Naive thymus-derived CD8-positive, alpha-beta T cell (primary cell): ENCODE data around the gene VPS50. TPM values are rescaled to one million over a fixed set of nuclear protein-coding genes. Genes with fewer than 3 reads are reported as not detected.

Experiments used
- ATAC-seq, 2 donors: fragments of 150-1000 bp; cut with Tn5 transposase in 1 of 2; sonication (Bioruptor Pico), chemical (Tn5 transposase) in 1 of 2; 1 replicate in 1 of 2; 2 replicates in 1 of 2; pipeline ENCODE4 v1.10.0; 2021; ENCODE audit warnings: mild to moderate bottlenecking in 2 of 2, moderate library complexity in 2 of 2
- POLR2A ChIA-PET: fragments of 350-600 bp; sonication (Branson Sonifier 250); formaldehyde crosslinking; loops from one replicate; lab custom pipeline; 2021; ENCODE audit warnings: antibody characterized with exemption; lab: Charles Lee
- DNase-seq, 10 donors: peaks; one replicate each; pipeline versions ENCODE4 v3.0.0 to v3.0.0-alpha.2; 2020 to 2022
- H3K27ac Mint-ChIP-seq, 10 donors: one replicate each; pipeline ENCODE4 v1.8.0; 2020 to 2022; ENCODE audit warnings: mild to moderate bottlenecking in 10 of 10, mixed read lengths in 10 of 10, moderate library complexity in 4 of 10, inconsistent platforms in 1 of 10
- H3K27me3 Mint-ChIP-seq, 5 donors: one replicate each; pipeline ENCODE4 v1.8.0; 2021 to 2022; ENCODE audit warnings: mixed read lengths in 5 of 5
- H3K36me3 Mint-ChIP-seq, 3 donors: one replicate each; pipeline ENCODE4 v1.8.0; 2020 to 2022; ENCODE audit warnings: mixed read lengths in 3 of 3, mild to moderate bottlenecking in 2 of 3, inconsistent platforms in 1 of 3
- H3K4me1 Mint-ChIP-seq, 4 donors: one replicate each; pipeline ENCODE4 v1.8.0; 2021 to 2022; ENCODE audit warnings: mixed read lengths in 4 of 4
- H3K4me3 Mint-ChIP-seq, 10 donors: one replicate each; pipeline ENCODE4 v1.8.0; 2020 to 2022; ENCODE audit warnings: mild to moderate bottlenecking in 10 of 10, mixed read lengths in 10 of 10, moderate library complexity in 6 of 10, inconsistent platforms in 1 of 10
- H3K9me3 Mint-ChIP-seq, 9 donors: one replicate each; pipeline ENCODE4 v1.8.0; 2020 to 2022; ENCODE audit warnings: mixed read lengths in 9 of 9, mild to moderate bottlenecking in 3 of 9, inconsistent platforms in 1 of 9, moderate library complexity in 1 of 9
- polyA plus RNA-seq, 3 donors: library from polyadenylated mRNA; unstranded; fragments of 300-500 nt; fragmentation: Illumina TruSeq; gene quantifications; one replicate each; pipeline ENCODE4 v1.2.3, GENCODE V29; 2021
- total RNA-seq, 8 experiments: library from RNA in 2 of 8; stranded (reverse) in 2 of 8; gene quantifications; one replicate each; pipeline ENCODE4 v1.2.3 and lab custom pipeline; 2021 to 2026

Gene VPS50
- total RNA-seq, result 10 to 100 TPM; 36.9 to 37.4 TPM
- polyA plus RNA-seq, result 10 to 100 TPM; 13.3 to 15.1 (median 14.7) TPM
- total RNA-seq (lab: John Stamatoyannopoulos, UW), result 35.3 to 77.5 (median 42.5) reads per million in 6 experiments

- no peaks in the 10 kb centered on the region for H3K36me3 Mint-ChIP-seq
- DNase-seq (peak; percentile 80 to 97 (median 96)), ATAC-seq (peak; percentile 93 to 94)
- H3K4me1 Mint-ChIP-seq, result peaks cover 7 to 26% (median 22%) of the 10 kb centered on the region in 4 donors
- H3K27me3 Mint-ChIP-seq, result no peaks in the 10 kb centered on the region
- H3K27ac Mint-ChIP-seq, result peak within 1 kb of the TSS; percentile 96 to 100 (median 98)
- POLR2A ChIA-PET, result interaction anchor here (0.8 to 1.4 kb wide), 7 partner anchors 9 to 1278 kb away, joined by 3 to 5 read pairs (median 3); partner anchors contain the start of genes CASD1, RBM48 and SAMD9
- no peaks in the 10 kb centered on the region for H3K9me3 Mint-ChIP-seq
- H3K4me3 Mint-ChIP-seq, result peak within 1 kb of the TSS; percentile 94 to 99 (median 98)
Measured at GRCh38 chr7:93231799-93232672, at the start of gene VPS50. Gene VPS50, plus strand, starts transcription at chr7:93232366. Its CDS starts 102 bp downstream, at chr7:93232468.

GRCh38 chr7:93185303-93186027 is 46.7 kb upstream of the VPS50 start:
- POLR2A ChIA-PET, result no interaction called here
- H3K27ac Mint-ChIP-seq, result no peak overlapping the region
- H3K4me1 Mint-ChIP-seq, result no peaks in the 10 kb centered on the region
- H3K9me3 Mint-ChIP-seq, result no peaks in the 10 kb centered on the region
- H3K27me3 Mint-ChIP-seq, result peaks cover 22 to 57% (median 32%) of the 10 kb centered on the region in 5 donors
- no peak for DNase-seq
- no peak for ATAC-seq
- H3K4me3 Mint-ChIP-seq, result no peak overlapping the region
- H3K36me3 Mint-ChIP-seq, result no peaks in the 10 kb centered on the region

- no peak for DNase-seq
Measured at GRCh38 chr7:93188870-93189634, 43.1 kb upstream of the VPS50 start.

GRCh38 chr7:93194386-93194785 is 37.8 kb upstream of the VPS50 start:
- H3K36me3 Mint-ChIP-seq, result no peaks in the 10 kb centered on the region
- POLR2A ChIA-PET, result no interaction called here
- no peaks in the 10 kb centered on the region for H3K9me3 Mint-ChIP-seq
- no peak overlapping the region for H3K4me3 Mint-ChIP-seq
- peaks cover 21 to 53% (median 26%) of the 10 kb centered on the region in 5 donors for H3K27me3 Mint-ChIP-seq
- no peak overlapping the region for H3K27ac Mint-ChIP-seq
- ATAC-seq (no peak), DNase-seq (no peak)
- peaks cover 0 to 4% (median 0%) of the 10 kb centered on the region in 4 donors for H3K4me1 Mint-ChIP-seq

More at GRCh38 chr7:93188870-93189634, 43.1 kb upstream of the VPS50 start:
- H3K27me3 Mint-ChIP-seq, result peaks cover 22 to 63% (median 33%) of the 10 kb centered on the region in 5 donors
- no peak overlapping the region for H3K27ac Mint-ChIP-seq
- H3K36me3 Mint-ChIP-seq, result no peaks in the 10 kb centered on the region
- H3K9me3 Mint-ChIP-seq, result no peaks in the 10 kb centered on the region
- no peak overlapping the region for H3K4me3 Mint-ChIP-seq
- POLR2A ChIA-PET, result no interaction called here
- ATAC-seq, result no peak
- H3K4me1 Mint-ChIP-seq, result no peaks in the 10 kb centered on the region

- Mint-ChIP-seq H3K4me1 (peaks cover 0 to 4% (median 0%) of the 10 kb centered on the region in 4 donors), H3K36me3 (no peaks in the 10 kb centered on the region), H3K9me3 (no peaks in the 10 kb centered on the region), H3K27ac (no peak overlapping the region), H3K27me3 (peaks cover 14 to 37% (median 19%) of the 10 kb centered on the region in 5 donors), H3K4me3 (no peak overlapping the region)
- DNase-seq (no peak), ATAC-seq (no peak)
- POLR2A ChIA-PET, result no interaction called here
Measured at GRCh38 chr7:93196336-93196735, 35.8 kb upstream of the VPS50 start.

GRCh38 chr7:93198472-93198871 is 33.7 kb upstream of the VPS50 start:
- Mint-ChIP-seq H3K4me1 (peaks cover 0 to 4% (median 0%) of the 10 kb centered on the region in 4 donors), H3K36me3 (no peaks in the 10 kb centered on the region), H3K27ac (no peak overlapping the region), H3K27me3 (peaks cover 12 to 33% (median 21%) of the 10 kb centered on the region in 5 donors), H3K9me3 (no peaks in the 10 kb centered on the region), H3K4me3 (no peak overlapping the region)
- POLR2A ChIA-PET, result no interaction called here
- DNase-seq, result no peak
- no peak for ATAC-seq

GRCh38 chr7:93202594-93203250 is 29.4 kb upstream of the VPS50 start:
- H3K4me3 Mint-ChIP-seq, result no peak overlapping the region
- ATAC-seq, result no peak
- POLR2A ChIA-PET, result no interaction called here

GRCh38 chr7:93203496-93203895 is 28.7 kb upstream of the VPS50 start:
- Mint-ChIP-seq H3K27ac (no peak overlapping the region), H3K9me3 (no peaks in the 10 kb centered on the region), H3K4me3 (no peak overlapping the region), H3K27me3 (peaks cover 10 to 19% (median 15%) of the 10 kb centered on the region in 5 donors), H3K36me3 (no peaks in the 10 kb centered on the region), H3K4me1 (no peaks in the 10 kb centered on the region)
- DNase-seq (no peak), ATAC-seq (no peak)
- POLR2A ChIA-PET, result no interaction called here

More at GRCh38 chr7:93202594-93203250, 29.4 kb upstream of the VPS50 start:
- Mint-ChIP-seq H3K4me1 (no peaks in the 10 kb centered on the region), H3K27me3 (peaks cover 12 to 20% (median 16%) of the 10 kb centered on the region in 5 donors), H3K36me3 (no peaks in the 10 kb centered on the region), H3K9me3 (no peaks in the 10 kb centered on the region), H3K27ac (no peak overlapping the region)
- no peak for DNase-seq

GRCh38 chr7:93205046-93205445 is 27.1 kb upstream of the VPS50 start:
- Mint-ChIP-seq H3K27ac (no peak overlapping the region), H3K4me1 (no peaks in the 10 kb centered on the region), H3K9me3 (no peaks in the 10 kb centered on the region), H3K27me3 (peaks cover 8 to 19% (median 11%) of the 10 kb centered on the region in 5 donors), H3K36me3 (no peaks in the 10 kb centered on the region), H3K4me3 (no peak overlapping the region)
- ATAC-seq (no peak), DNase-seq (no peak)
- POLR2A ChIA-PET, result no interaction called here

GRCh38 chr7:93211228-93211818 is 20.8 kb upstream of the VPS50 start:
- POLR2A ChIA-PET, result no interaction called here
- H3K27me3 Mint-ChIP-seq, result peaks cover 19 to 47% (median 32%) of the 10 kb centered on the region in 5 donors

GRCh38 chr7:93212881-93213280 is 19.3 kb upstream of the VPS50 start:
- H3K27me3 Mint-ChIP-seq, result peaks cover 19 to 47% (median 36%) of the 10 kb centered on the region in 5 donors
- POLR2A ChIA-PET, result no interaction called here

More at GRCh38 chr7:93211228-93211818, 20.8 kb upstream of the VPS50 start:
- H3K27ac Mint-ChIP-seq, result no peak overlapping the region
- no peaks in the 10 kb centered on the region for H3K36me3 Mint-ChIP-seq
- DNase-seq (no peak), ATAC-seq (no peak)
- no peaks in the 10 kb centered on the region for H3K4me1 Mint-ChIP-seq
- no peak overlapping the region for H3K4me3 Mint-ChIP-seq
- no peaks in the 10 kb centered on the region for H3K9me3 Mint-ChIP-seq

More at GRCh38 chr7:93212881-93213280, 19.3 kb upstream of the VPS50 start:
- no peak overlapping the region for H3K4me3 Mint-ChIP-seq
- no peaks in the 10 kb centered on the region for H3K4me1 Mint-ChIP-seq
- H3K9me3 Mint-ChIP-seq, result no peaks in the 10 kb centered on the region
- no peak for ATAC-seq
- no peak overlapping the region for H3K27ac Mint-ChIP-seq
- H3K36me3 Mint-ChIP-seq, result no peaks in the 10 kb centered on the region
- no peak for DNase-seq
